HG03439 (cell line): ENCODE results near the gene TMEM238L.

Experiments
- ATAC-seq: cut with Tn5 transposase; IDR thresholded peaks from one replicate; pipeline ENCODE4 v1.9.1; 2021; ENCODE audit warnings: mild to moderate bottlenecking, moderate library complexity; ENCODE audit not compliant: unreplicated experiment

Gene TMEM238L

GRCh38 chr17:10750210-10750609 is 53.7 kb downstream of the TMEM238L start:
- ATAC-seq = no peak

- ATAC-seq = no peak
Measured at GRCh38 chr17:10748531-10749181, 55.2 kb downstream of the TMEM238L start.

DNA sequence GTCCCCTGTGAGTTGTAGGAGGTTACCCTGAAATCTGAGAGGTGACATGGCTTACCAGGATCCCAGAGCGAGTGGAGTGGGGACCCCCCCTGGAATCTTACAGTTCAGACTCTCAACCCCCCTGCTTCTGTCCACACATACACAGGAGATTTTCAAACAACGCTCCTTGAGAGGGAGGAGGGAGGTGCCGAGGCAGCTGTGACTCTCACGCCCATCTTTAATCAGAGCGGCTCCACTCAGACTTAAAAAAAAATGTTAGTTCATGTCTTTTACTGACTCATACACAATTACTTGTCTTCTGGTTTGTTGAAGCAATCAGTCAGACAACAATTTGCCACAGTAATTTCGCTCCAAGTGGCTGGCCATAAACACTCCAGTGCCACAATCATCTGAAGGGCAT is 58.7 kb downstream of the TMEM238L start:
- no peak for ATAC-seq
